ES-I3 (cell line): ENCODE data around the gene DBI.

ENCODE experiments used
- H3K36me3 ChIP-seq: 2 replicates; pipeline ENCODE4 v1.6.1; 2013; ENCODE audit warnings: mild to moderate bottlenecking, low read length, control low read depth, moderate library complexity; ENCODE audit not compliant: insufficient read depth
- H3K4me1 ChIP-seq: 2 replicates; pipeline ENCODE4 v1.6.1; 2013; ENCODE audit warnings: mild to moderate bottlenecking, control low read depth, low read length; ENCODE audit not compliant: insufficient read depth
- H3K9ac ChIP-seq: 2 replicates; pipeline ENCODE4 v1.6.1; 2013; ENCODE audit warnings: low read depth, mild to moderate bottlenecking, low read length, moderate library complexity
- H3K9me3 ChIP-seq: 2 replicates; pipeline ENCODE4 v1.6.1; 2013; ENCODE audit warnings: mild to moderate bottlenecking, low read length, moderate library complexity; ENCODE audit not compliant: control insufficient read depth, insufficient read depth

Gene DBI

DNA sequence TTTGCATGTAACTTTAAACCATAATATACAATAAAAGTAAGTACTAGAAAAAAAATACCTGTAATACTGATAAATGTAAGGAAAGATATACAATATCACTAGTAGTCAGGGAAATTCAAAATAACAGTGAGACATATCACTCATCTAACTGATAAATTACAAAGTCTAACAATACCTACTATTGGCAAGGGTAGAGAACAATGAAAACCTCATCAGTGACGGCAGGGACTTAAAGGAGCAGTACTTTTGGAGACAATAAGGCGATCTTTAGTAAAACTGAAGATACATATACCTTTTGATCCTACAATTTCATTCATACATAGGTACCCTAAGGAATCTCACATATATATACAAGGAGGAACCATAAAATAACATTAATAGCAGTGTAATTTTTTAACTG lies 25.1 kb upstream of the DBI start:
- H3K9ac ChIP-seq: no peak overlapping the region
- H3K9me3 ChIP-seq: no peaks in the 10 kb centered on the region
- no peaks in the 10 kb centered on the region for H3K4me1 ChIP-seq
- no peaks in the 10 kb centered on the region for H3K36me3 ChIP-seq

DNA sequence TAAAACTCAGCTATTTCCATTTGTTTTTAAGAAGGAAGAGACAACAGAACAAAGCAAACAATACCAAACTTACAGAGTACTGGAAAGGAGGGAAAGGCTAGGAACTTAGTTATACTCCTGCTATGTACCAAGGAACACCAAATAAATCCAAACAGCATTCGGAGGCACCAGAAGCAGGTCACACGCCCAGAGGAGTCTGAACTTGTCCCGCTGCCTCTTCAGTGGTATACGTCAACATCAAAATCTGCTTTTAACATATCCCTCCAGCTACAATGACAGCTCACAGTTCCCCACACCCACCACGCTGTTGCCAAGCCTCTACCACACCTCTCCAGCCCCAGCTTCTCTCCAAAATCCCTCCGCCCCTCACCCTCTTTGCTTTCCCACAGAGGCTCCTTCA lies 17.5 kb upstream of the DBI start:
- Histone ChIP-seq H3K36me3 (no peaks in the 10 kb centered on the region), H3K4me1 (peaks cover 9% of the 10 kb centered on the region), H3K9me3 (no peaks in the 10 kb centered on the region), H3K9ac (no peak overlapping the region)

DNA sequence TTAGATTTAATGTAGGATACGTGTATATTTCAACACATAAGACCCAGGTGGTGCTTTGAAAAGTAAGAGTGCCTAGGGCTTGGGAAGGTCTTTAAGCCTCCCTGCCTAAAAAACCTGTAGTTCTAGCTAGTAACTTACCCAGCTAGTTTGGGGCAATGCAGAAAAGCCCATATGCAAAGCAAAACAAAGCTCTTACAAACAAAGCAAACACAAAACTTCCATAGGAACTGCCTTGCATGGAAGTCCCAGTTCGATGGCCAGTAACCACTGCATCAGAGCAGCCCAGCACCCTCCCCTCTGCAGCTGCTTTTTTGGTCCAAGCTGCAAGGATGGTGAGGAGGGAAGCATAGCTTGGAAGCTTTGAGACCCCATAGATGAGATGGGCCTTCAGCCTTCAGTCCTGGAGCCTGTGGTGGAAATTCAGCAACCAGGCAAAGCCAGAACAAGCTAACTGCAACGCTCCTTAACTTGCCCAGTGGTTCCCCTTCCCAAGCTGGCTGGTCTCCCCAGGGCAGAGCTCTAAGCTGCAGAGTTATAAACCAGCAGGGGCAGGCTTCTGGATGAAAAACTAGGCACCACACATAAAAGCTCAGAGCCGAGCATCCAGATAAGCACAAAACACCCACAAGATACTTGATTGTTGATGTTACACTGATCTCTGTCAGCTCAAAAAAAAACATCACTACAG lies 16.3 kb upstream of the DBI start:
- Histone ChIP-seq H3K9ac (no peak overlapping the region), H3K4me1 (peaks cover 9% of the 10 kb centered on the region), H3K36me3 (no peaks in the 10 kb centered on the region), H3K9me3 (no peaks in the 10 kb centered on the region)

DNA sequence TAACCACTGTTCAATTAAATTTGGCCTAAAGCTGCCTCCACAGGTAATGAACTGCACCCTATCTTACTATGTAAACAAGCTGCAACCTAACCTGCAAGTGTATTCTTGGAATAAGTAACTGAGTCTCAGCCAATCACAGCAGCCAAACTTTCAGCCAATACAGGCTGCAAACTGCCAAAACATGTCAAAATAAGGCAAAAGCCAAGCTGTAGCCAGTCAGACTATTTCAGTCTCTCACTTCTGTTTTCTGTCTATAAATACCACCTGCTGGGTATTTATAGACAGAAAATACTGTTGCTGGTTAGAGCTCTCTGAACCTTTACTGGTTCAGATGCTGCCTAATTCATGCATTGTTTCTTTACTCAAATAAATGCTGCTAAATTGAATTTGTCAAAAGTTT lies 14.4 kb upstream of the DBI start:
- Histone ChIP-seq H3K9ac (no peak overlapping the region), H3K9me3 (no peaks in the 10 kb centered on the region), H3K36me3 (no peaks in the 10 kb centered on the region), H3K4me1 (peaks cover 9% of the 10 kb centered on the region)

DNA sequence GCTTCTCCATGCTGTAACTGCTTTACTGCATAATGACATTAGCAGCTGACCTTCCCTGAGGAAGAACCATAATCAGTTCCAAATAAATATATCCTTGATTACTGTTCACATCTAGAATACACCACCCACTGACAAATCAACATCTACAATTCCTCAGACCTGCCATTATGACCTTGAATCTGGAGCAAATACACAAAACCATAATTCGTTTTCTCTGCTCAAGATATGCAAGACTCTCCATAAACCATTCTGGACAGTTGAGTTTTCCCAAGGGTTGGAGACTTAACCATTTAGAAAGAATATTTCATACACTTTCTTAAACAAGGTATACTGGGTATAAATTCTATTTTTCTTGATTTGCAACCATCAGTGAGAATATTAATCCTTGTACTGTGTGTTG lies 11.9 kb upstream of the DBI start:
- Histone ChIP-seq H3K36me3 (no peaks in the 10 kb centered on the region), H3K9me3 (no peaks in the 10 kb centered on the region), H3K4me1 (0 out of 2 replicates have a peak, but pooled peaks cover 3% of the 10 kb centered on the region), H3K9ac (no peak overlapping the region)

DNA sequence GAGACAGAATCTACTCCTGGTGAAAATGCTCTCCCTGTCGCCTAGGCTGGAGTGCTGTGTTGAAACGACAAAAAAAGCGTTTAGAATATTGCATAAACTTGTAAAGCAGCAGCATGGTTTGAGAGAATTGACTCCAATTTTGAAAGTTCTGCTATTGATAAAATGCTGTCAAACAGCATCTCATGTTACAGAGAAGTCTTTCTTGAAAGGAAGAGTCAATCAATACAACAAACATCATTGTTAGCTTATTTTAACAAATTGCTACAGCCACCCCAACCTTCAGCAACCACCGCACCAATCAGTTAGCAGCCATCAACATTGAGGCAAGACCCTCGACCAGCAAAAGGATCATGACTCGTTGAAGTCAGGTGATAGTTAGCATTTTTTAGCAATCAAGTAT lies 7.0 kb upstream of the DBI start:
- H3K4me1 ChIP-seq: no peaks in the 10 kb centered on the region
- no peaks in the 10 kb centered on the region for H3K9me3 ChIP-seq
- H3K9ac ChIP-seq: no peak overlapping the region
- no peaks in the 10 kb centered on the region for H3K36me3 ChIP-seq

DNA sequence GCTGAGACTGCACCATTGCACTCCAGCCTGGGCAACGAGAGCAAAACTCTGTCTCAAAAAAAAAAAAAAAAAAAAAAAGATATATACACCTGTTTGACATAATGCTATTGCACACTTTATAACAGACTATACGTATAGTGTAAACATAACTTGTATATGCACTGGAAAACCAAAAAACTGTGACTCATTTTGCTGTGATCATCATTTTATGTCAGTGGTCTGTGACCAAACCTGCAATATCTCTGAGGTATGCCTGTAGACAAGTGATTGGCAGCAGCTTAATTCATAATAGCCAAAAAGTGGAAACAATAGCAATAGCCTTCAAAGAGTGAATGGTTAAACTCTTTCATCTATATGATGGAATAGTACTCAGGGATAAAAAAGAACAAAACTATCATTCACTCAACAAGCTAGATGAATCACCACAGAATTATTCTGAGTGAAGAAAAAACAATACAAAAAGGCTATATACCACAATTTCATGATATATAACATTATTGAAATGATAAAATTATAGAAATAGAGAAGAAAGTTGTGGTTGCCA lies 6.3 kb upstream of the DBI start:
- Histone ChIP-seq H3K36me3 (no peaks in the 10 kb centered on the region), H3K9me3 (no peaks in the 10 kb centered on the region), H3K9ac (no peak overlapping the region), H3K4me1 (no peaks in the 10 kb centered on the region)

GRCh38 chr2:119364798-119365197 lies 2.0 kb upstream of the DBI start:
- Histone ChIP-seq H3K4me1 (no peaks in the 10 kb centered on the region; the same call in 1 of the 2 replicates), H3K36me3 (peaks cover 8% of the 10 kb centered on the region; the same call in 1 of the 2 replicates), H3K9ac (no peak overlapping the region), H3K9me3 (no peaks in the 10 kb centered on the region)

GRCh38 chr2:119365436-119365835 lies 1.3 kb upstream of the DBI start:
- Histone ChIP-seq H3K9me3 (no peaks in the 10 kb centered on the region), H3K36me3 (peaks cover 10% of the 10 kb centered on the region; the same call in 1 of the 2 replicates), H3K4me1 (no peaks in the 10 kb centered on the region; the same call in 1 of the 2 replicates), H3K9ac (peak overlapping the region; percentile 89; the same call in 1 of the 2 replicates)

DNA sequence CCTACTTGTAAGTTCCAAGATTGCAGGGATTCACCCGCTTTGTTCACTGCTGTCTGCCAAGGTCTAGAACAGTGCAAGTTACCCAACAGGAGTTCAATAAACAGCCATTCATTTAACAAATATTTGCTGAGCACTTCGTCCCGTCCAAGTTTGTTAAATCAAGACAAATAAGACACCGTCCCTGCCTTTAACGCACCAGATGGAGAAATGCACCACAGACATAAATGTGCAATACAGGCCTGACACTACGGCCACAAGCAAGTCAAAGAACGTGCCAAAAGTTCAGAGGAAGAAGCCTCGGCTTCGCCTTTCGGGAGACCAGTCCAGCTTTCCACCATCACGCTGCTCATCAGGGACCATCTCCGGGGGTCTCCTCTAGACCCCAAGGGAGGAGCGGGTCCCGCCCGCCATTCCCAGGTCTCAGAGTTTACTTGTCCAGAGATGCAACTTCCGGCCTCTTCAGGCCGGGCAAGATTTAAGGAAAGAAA lies 572 bp upstream of the DBI start:
- Histone ChIP-seq H3K9me3 (no peaks in the 10 kb centered on the region), H3K9ac (peak overlapping the region; percentile 89), H3K4me1 (no peaks in the 10 kb centered on the region; the same call in 1 of the 2 replicates), H3K36me3 (peaks cover 10% of the 10 kb centered on the region; the same call in 1 of the 2 replicates)

DNA sequence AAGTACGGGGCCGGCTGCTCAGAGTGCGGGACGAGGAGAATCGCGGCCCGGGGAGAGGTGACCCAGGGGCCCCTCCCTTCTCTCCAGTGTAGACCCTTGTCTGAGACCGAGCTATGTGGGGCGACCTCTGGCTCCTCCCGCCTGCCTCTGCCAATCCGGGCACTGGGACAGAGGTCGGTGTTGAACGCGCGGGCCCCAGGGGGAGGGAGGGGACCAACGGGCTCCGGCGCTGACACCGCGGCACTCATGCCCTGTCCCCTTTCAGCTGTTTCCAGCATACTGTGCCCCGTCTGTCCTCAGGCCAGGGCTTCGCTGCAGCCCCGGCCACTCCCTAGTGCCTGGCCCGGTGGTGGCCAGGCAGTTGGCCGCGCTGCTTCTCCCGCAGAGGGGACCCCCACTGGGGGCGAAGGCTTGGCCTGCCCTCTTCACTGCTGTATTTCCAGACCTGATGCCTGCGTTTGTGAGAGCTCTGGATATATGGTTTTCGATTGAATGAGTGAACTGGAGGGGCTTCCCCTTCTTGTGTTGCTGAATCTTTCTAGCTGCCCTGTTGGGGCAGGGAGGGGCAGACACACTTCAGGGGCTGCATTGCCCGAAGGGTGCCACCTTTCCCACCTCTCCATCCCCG lies 809 bp downstream of the DBI start:
- Histone ChIP-seq H3K36me3 (peaks cover 17% of the 10 kb centered on the region), H3K4me1 (no peaks in the 10 kb centered on the region; the same call in 1 of the 2 replicates), H3K9ac (peak overlapping the region; percentile 89), H3K9me3 (no peaks in the 10 kb centered on the region)

GRCh38 chr2:119369845-119370244 lies 3.1 kb downstream of the DBI start:
- no peaks in the 10 kb centered on the region; the same call in 1 of the 2 replicates for H3K4me1 ChIP-seq
- no peak overlapping the region for H3K9ac ChIP-seq
- peaks cover 19% of the 10 kb centered on the region for H3K36me3 ChIP-seq
- no peaks in the 10 kb centered on the region for H3K9me3 ChIP-seq

GRCh38 chr2:119371111-119371510 lies 4.3 kb downstream of the DBI start:
- no peak overlapping the region for H3K9ac ChIP-seq
- no peaks in the 10 kb centered on the region for H3K9me3 ChIP-seq
- H3K36me3 ChIP-seq: peaks cover 19% of the 10 kb centered on the region
- no peaks in the 10 kb centered on the region; the same call in 1 of the 2 replicates for H3K4me1 ChIP-seq

GRCh38 chr2:119372778-119373568 lies 6.2 kb downstream of the DBI start:
- Histone ChIP-seq H3K4me1 (no peaks in the 10 kb centered on the region; the same call in 1 of the 2 replicates), H3K9ac (no peak overlapping the region), H3K9me3 (no peaks in the 10 kb centered on the region), H3K36me3 (peaks cover 19% of the 10 kb centered on the region)
